ENCODE measurements around the gene SLC66A3. TPM values are rescaled to one million over a fixed set of nuclear protein-coding genes. Genes with fewer than 3 reads are reported as not detected.
"Not testable (repeated sequence)": the region's sequence is repeated elsewhere in the genome, so short reads cannot be mapped to it uniquely, and the experiment has no call there.

Gene SLC66A3
- total RNA-seq, 1 donor from 2014 or later = 9.8 TPM

- DNase-seq = not testable (repeated sequence)
Measured at GRCh38 chr2:11165046-11165445, 9.8 kb downstream of the SLC66A3 start.

GRCh38 chr2:11166476-11166875 lies 11.2 kb downstream of the SLC66A3 start:
- DNase-seq = no peak

DNA sequence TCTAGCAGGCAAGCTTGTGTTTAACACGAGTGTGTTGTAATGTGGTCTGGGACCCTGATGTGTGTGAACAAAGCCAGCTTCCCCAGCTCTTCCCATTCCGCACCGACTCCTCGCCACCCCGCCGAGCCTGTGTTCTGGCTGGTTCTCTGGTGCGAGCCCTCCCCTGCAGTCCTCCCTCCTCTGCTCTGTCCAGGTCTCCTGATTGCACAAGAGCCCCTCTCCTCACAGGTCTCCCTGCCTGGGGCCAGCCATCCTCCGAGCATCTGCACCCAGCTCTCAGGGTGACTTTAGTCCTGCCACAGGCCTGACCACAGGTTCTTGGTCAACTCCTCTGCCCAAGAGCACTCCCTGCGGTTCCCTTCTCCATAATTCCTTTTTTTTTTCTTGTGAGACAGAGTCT lies 13.2 kb downstream of the SLC66A3 start:
- DNase-seq = no peak

DNA sequence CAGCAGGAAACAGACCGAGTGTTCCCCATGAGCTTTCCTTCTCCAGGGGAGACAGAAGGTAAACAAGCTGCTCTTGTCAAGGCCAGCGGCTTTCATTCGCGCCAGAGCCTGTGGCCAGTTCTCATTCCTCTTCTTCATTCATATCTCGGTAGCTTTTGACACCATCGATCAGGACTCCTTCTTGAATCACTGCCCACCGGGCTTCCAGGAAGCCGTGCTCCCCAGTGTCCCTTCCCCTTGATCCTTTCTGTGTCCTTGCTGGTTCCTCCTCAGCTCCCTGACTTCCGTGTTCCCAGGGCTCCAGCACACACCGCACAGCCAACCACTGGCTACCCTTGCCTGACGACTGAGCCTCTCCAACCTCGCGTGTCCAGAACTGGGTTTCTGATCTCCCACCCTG lies 14.1 kb downstream of the SLC66A3 start:
- no peak for DNase-seq

GRCh38 chr2:11174222-11174621 lies 19.0 kb downstream of the SLC66A3 start:
- DNase-seq = no peak

GRCh38 chr2:11175293-11175795 lies 20.1 kb downstream of the SLC66A3 start:
- no peak for DNase-seq

DNA sequence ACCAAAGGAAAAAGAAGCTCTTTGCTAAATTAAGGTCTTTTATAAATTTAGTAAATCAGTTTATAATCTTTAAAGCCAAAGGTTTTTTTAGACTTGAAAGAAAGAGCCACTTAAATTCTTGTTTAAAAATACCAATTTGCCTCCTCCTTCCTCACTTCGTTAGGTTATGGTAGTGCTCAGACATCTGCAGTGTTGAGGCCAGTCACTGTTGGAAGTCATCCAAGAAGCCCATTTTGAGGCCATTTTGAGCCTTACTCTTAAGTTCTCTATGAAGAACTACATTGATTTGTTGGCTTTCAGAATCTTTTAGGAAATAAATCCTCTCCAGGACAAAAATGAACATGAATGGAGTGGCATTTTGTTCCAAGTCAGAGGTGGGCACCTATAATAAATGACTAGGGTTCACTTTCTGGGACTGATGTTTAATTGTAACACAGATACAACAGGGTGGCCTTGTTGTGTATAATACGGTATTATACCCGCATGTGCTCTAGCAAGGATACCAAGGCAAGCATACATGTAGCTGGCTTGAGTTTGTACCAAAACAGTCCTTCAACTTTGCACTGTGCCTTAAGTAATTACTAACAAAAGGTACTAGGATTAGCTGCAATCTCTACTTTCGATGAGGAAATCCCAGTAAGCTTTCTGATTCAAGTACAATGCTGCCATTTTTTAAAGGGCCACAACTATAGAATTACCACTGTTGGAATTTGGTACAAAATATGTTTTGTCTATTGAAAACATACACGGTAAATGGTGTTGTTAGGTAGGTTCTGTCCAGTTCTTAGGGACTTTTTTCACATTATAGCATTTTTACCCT lies 22.8 kb downstream of the SLC66A3 start:
- no peak for DNase-seq

GRCh38 chr2:11179196-11179595 lies 23.9 kb downstream of the SLC66A3 start:
- DNase-seq = no peak

GRCh38 chr2:11179899-11180298 lies 24.6 kb downstream of the SLC66A3 start:
- no peak for DNase-seq

GRCh38 chr2:11180653-11181052 lies 25.4 kb downstream of the SLC66A3 start:
- no peak for DNase-seq

- DNase-seq = no peak
Measured at GRCh38 chr2:11182951-11183350, 27.7 kb downstream of the SLC66A3 start.

DNA sequence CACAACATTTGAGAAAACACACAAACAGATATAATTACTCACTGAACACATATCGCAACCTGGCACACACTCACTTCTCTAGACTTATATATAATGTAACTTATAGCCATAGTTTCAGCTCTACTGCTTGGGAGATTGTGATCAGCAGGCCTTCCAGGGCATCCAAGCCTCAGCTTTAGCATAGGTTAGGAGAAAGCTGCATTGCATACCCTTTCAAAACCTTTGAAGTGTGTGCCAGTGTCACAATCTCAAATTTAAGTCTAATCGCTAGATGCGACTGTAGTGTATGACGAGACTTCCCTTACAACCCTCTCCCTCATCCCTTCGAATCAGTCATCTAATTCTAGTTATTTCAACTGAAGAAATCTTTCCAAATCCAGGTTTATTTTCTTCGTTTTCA lies 30.9 kb downstream of the SLC66A3 start:
- no peak for DNase-seq

GRCh38 chr2:11187083-11187619 lies 31.9 kb downstream of the SLC66A3 start:
- no peak for DNase-seq

DNA sequence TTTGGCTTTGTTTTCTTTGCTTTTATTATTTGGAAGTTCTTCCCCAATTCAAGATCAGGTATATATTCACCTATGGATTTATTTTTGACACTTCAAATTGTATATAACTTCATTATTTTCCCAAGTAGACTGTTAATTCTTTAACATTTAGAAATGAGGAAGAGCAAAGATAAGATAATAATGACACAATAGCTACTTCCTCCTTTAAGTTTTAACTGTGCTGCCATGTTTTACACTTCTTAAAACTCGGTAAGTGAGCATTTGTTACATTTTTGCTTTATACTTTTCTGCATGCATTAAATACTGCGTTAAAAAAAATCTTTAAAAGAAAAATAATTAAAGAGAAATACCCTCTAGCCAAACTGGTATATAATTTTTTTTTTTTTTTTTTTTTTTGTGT lies 32.5 kb downstream of the SLC66A3 start:
- DNase-seq = no peak

DNA sequence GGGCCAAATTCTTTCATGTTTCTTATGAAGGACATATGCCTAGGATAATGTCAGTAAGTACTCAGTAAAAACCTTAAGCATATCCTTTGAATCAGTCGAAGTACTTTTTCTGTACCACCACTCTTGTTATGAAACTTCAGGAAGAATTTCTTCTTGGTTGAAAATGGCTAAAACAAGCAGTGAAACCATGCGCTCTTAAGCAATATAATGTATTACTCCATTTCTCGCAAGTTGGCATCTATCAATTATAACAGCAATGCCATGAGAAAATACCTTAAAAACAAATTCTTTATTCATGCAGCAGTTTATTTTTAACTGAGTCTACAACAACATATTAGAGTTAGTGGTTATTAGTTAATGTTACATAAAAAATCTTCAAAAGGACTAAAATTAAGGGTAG lies 41.0 kb downstream of the SLC66A3 start:
- no peak for DNase-seq

GRCh38 chr2:11200651-11201050 lies 45.4 kb downstream of the SLC66A3 start:
- DNase-seq = no peak

DNA sequence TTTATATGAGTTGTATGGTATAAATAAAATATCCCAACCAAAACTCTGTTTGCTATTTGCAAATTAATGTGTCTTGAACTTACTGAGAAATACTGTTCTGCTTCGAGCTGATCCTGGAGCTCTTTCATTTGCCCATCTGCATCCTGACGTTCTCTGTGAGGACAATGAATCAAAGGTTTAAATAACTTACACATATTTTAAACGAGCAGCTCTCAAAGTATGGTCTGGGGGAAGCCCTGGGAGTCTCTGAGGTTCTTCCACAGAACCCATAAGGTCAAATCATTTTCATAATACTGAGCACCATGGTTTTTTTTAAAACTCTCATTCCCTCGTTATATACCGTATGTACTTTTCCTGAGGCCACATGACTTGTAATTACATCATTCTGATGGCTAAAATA lies 46.7 kb downstream of the SLC66A3 start:
- DNase-seq = no peak

DNA sequence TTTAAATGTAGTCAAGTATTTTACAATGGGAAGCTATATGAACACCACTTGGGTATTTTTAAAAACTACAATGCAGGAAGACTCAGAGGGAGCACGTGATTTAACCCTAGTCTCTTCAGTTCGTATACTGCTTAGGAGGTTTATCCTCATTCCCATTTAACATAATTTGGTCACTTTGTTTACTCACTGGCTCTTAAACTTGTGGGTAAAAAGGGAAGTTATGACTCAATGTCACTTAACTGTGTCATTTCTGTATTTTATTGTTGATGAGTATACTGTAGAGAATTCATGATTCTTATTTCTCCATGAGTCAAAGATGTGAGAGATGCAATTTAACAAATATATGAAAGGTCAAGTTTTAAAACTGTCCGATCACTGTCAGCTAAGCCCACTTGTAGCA lies 48.2 kb downstream of the SLC66A3 start:
- DNase-seq = no peak

GRCh38 chr2:11208083-11208482 lies 52.8 kb downstream of the SLC66A3 start:
- DNase-seq = no peak

- no peak for DNase-seq
Measured at GRCh38 chr2:11212645-11213044, 57.4 kb downstream of the SLC66A3 start.

DNA sequence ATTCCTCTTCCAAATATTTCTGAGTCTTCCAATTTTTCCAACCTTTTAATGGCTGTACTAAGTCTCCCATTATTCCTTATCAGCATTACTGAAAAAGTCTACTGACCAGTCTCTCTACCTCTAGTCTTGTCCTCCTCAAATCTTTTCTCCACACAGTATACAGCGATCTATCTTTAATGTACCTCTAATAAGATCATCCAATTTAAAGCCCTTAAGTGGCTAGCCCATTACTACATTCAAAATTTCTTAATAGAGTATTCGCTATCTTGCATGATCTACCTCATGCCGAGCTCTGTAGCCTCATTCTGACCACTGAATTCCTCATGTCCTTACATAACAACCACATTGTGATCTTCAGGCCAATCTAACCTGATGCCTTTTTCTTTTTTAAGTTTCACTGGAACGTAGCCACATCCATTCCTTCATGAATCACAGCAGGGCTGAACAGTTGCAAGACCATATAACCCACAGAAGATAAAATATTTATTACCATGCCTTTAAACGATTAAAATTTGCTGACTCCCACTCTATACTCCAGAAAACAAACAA lies 57.9 kb downstream of the SLC66A3 start:
- DNase-seq = no peak

GRCh38 chr2:11213975-11214374 lies 58.7 kb downstream of the SLC66A3 start:
- DNase-seq = no peak

DNA sequence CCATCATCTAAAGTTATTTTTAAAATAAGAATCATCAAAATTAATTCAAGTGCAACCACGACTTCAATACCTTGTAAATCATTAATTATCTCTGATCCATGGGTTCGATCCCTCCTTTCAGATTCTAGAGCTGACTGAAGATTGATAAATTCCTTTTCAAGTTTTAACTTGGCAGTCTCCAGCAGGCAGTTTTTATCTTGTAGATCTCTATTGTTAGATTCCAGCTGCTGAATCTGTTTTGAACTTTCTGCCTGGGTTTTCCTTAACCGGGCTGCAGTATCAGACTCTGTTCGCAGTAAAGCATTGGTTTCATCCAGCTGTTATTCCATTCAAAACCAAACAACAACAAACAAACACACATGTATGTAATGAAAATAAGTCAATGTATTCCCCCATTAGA lies 59.5 kb downstream of the SLC66A3 start:
- DNase-seq = no peak

GRCh38 chr2:11215407-11215806 lies 60.1 kb downstream of the SLC66A3 start:
- DNase-seq = no peak

Data from occipital lobe (tissue), 2 donors.